A549 (cell line): ENCODE data around the gene THEM4. TPM values are rescaled to one million over a fixed set of nuclear protein-coding genes. Genes with fewer than 3 reads are reported as not detected.

ENCODE experiments used
- ATAC-seq, 2 experiments: fragments of 200-7000 bp in 1 of 2; fragments of >200 bp in 1 of 2; cut with Nextera tagmentation in 1 of 2; cut with Tn5 transposase in 1 of 2; 3 replicates each; pipeline versions ENCODE4 v1.8.0 to v1.9.1; 2018 to 2020; ENCODE audit warnings: mild to moderate bottlenecking in 1 of 2, moderate library complexity in 1 of 2
- CTCF ChIA-PET: fragments of 300-600 bp; sonication (Branson Sonifier 250); formaldehyde crosslinking; extraction: SDS; loops from one replicate; lab custom pipeline; 2021; ENCODE audit warnings: antibody characterized with exemption, inconsistent platforms; lab: Yijun Ruan, JAX
- POLR2A ChIA-PET: fragments of 350-600 bp; formaldehyde crosslinking; extraction: SDS; loops from one replicate; lab custom pipeline; 2021; ENCODE audit warnings: antibody characterized with exemption, inconsistent platforms; lab: Yijun Ruan, JAX
- DNase-seq, 2 experiments: peaks; one replicate each; pipeline versions ENCODE4 v3.0.0 to v3.0.0-alpha.2; 2011 to 2016; ENCODE audit warnings: low read depth in 1 of 2, low spot score in 1 of 2
- FAIRE-seq: peaks from 2 replicates; lab custom pipeline; 2011; peaks lifted over from hg19 to GRCh38; lab: Jason Lieb, UNC
- H3K27ac ChIP-seq, 2 experiments: fragments of >200 bp; sonication (Bioruptor Twin); formaldehyde crosslinking; 3 replicates each; pipeline ENCODE4 v1.5.1; 2016 to 2017
- H3K4me1 ChIP-seq: fragments of >200 bp; sonication (Bioruptor Twin); formaldehyde crosslinking; 3 replicates; pipeline ENCODE4 v1.6.1; 2016
- H3K4me2 ChIP-seq: fragments of >200 bp; sonication (Bioruptor Twin); formaldehyde crosslinking; 3 replicates; pipeline ENCODE4 v1.6.1; 2016
- H3K4me3 ChIP-seq: fragments of >200 bp; sonication (Bioruptor Twin); formaldehyde crosslinking; 3 replicates; pipeline ENCODE4 v1.5.1; 2016
- H3K9me3 ChIP-seq: fragments of >200 bp; sonication (Bioruptor Twin); formaldehyde crosslinking; 3 replicates; pipeline ENCODE4 v1.6.1; 2016
- BCL3 ChIP-seq: fragments of >200 bp; sonication (Bioruptor Twin); formaldehyde crosslinking; IDR thresholded peaks from 3 replicates; pipeline ENCODE4 v1.6.1; 2016
- CBX8 ChIP-seq: fragments of 200-600 bp; sonication (generic); IDR thresholded peaks from 2 replicates; pipeline ENCODE4 v1.6.1; 2016
- CEBPB ChIP-seq, 2 experiments: fragments of >200 bp in 1 of 2; sonication (Bioruptor Twin) in 1 of 2; formaldehyde crosslinking in 1 of 2; IDR thresholded peaks; 2 replicates each; pipeline ENCODE4 v1.6.1; 2012 to 2016
- CHD2 ChIP-seq: fragments of 150-350 bp; IDR thresholded peaks from 2 replicates; pipeline ENCODE4 v1.6.1; 2014; ENCODE audit warnings: low read length; ENCODE audit not compliant: partially characterized antibody
- CHD4 ChIP-seq: fragments of 200-600 bp; sonication (generic); IDR thresholded peaks from 2 replicates; pipeline ENCODE4 v1.6.1; 2016; ENCODE audit warnings: antibody characterized with exemption, mild to moderate bottlenecking, borderline replicate concordance
- ESRRA ChIP-seq: fragments of 150-350 bp; IDR thresholded peaks from 2 replicates; pipeline ENCODE4 v1.6.1; 2014; ENCODE audit warnings: mild to moderate bottlenecking, low read length, borderline replicate concordance
- FOXS1 ChIP-seq: fragments of 250-450 bp; sonication (Bioruptor Pico); IDR thresholded peaks from 2 replicates; pipeline ENCODE4 v1.5.0; 2020; ENCODE audit warnings: mild to moderate bottlenecking, moderate library complexity
- GATA3 ChIP-seq: IDR thresholded peaks from 2 replicates; pipeline ENCODE4 v1.6.1; 2012; ENCODE audit warnings: borderline replicate concordance
- HDAC2 ChIP-seq: fragments of 200-600 bp; sonication (generic); IDR thresholded peaks from 2 replicates; pipeline ENCODE4 v1.6.1; 2016
- HEYL ChIP-seq: fragments of 250-450 bp; sonication (Bioruptor Pico); IDR thresholded peaks from 2 replicates; pipeline ENCODE4 v1.8.0; 2021; ENCODE audit warnings: mild to moderate bottlenecking, moderate library complexity
- HMGXB4 ChIP-seq: fragments of 250-450 bp; sonication (Bioruptor Pico); IDR thresholded peaks from 2 replicates; pipeline ENCODE4 v1.5.0; 2021; ENCODE audit warnings: mild to moderate bottlenecking, moderate library complexity, borderline replicate concordance
- HOXA7 ChIP-seq: fragments of 250-450 bp; sonication (Bioruptor Pico); IDR thresholded peaks from 2 replicates; pipeline ENCODE4 v1.5.0; 2020; ENCODE audit warnings: mild to moderate bottlenecking, moderate library complexity
- HOXB13 ChIP-seq: fragments of 250-450 bp; sonication (Bioruptor Pico); IDR thresholded peaks from 2 replicates; pipeline ENCODE4 v1.5.0; 2020; ENCODE audit warnings: low read depth, mild to moderate bottlenecking, moderate library complexity
- JUNB ChIP-seq: fragments of >200 bp; sonication (Bioruptor Twin); formaldehyde crosslinking; IDR thresholded peaks from 2 replicates; pipeline ENCODE4 v1.6.1; 2016
- KDM1A ChIP-seq: fragments of 200-600 bp; sonication (generic); IDR thresholded peaks from 2 replicates; pipeline ENCODE4 v1.6.1; 2016; ENCODE audit warnings: low read depth, mild to moderate bottlenecking
- MAZ ChIP-seq: fragments of 150-350 bp; IDR thresholded peaks from 2 replicates; pipeline ENCODE4 v1.6.1; 2014; ENCODE audit warnings: antibody characterized with exemption, low read depth, low read length, borderline replicate concordance
- NFE2L2 ChIP-seq: fragments of 150-350 bp; conservative IDR thresholded peaks from 2 replicates; pipeline ENCODE4 v1.6.1; 2014; ENCODE audit warnings: low read length
- NPAS2 ChIP-seq: fragments of 250-450 bp; sonication (Bioruptor Pico); IDR thresholded peaks from 2 replicates; pipeline ENCODE4 v1.8.0; 2022; ENCODE audit warnings: mild to moderate bottlenecking, moderate library complexity, borderline replicate concordance
- SREBF2 ChIP-seq: fragments of 450-650 bp; IDR thresholded peaks from 2 replicates; pipeline ENCODE4 v1.6.1; 2014; ENCODE audit warnings: mild to moderate bottlenecking, moderate library complexity
- TFCP2L1 ChIP-seq: fragments of 250-450 bp; sonication (Bioruptor Pico); IDR thresholded peaks from 2 replicates; pipeline ENCODE4 v1.5.0; 2021; ENCODE audit warnings: mild to moderate bottlenecking
- TP53 ChIP-seq: fragments of 250-450 bp; sonication (Bioruptor Pico); IDR thresholded peaks from 2 replicates; pipeline ENCODE4 v1.5.0; 2021; ENCODE audit warnings: mild to moderate bottlenecking, moderate library complexity
- ZC3H11A ChIP-seq: fragments of 450-650 bp; IDR thresholded peaks from 2 replicates; pipeline ENCODE4 v1.6.1; 2014; ENCODE audit warnings: antibody characterized with exemption, mild to moderate bottlenecking
- ZSCAN20 ChIP-seq: fragments of 250-450 bp; sonication (Bioruptor Pico); IDR thresholded peaks from 2 replicates; pipeline ENCODE4 v1.8.0; 2022; ENCODE audit warnings: mild to moderate bottlenecking, moderate library complexity
- WGBS: methylation state at CpG from one replicate; pipeline ENCODE4 v1.1.6; 2017; ENCODE audit errors: missing lambda C conversion rate; 5-methylcytosine and 5-hydroxymethylcytosine counted together
- polyA plus RNA-seq, 4 experiments: library from polyadenylated mRNA; depleted of rRNA in 3 of 4; stranded (reverse); fragments of >200 nt; fragmentation: RNase III in 1 of 4; extraction: RNeasy Plus Mini Kit Qiagen cat#74134 plus additional on column Dnase treatment in 1 of 4; gene quantifications; 2 replicates in 3 of 4; 3 replicates in 1 of 4; pipeline ENCODE4 v1.2.3, GENCODE V29; 2011 to 2017
- TF ChIP-seq, protein P1 (sequence below): fragments of >200 bp; sonication (Bioruptor Twin); formaldehyde crosslinking; IDR thresholded peaks from 3 replicates; pipeline ENCODE4 v1.5.1; 2016
- TF ChIP-seq, protein P2 (sequence below): fragments of >200 bp; sonication (Bioruptor Twin); formaldehyde crosslinking; IDR thresholded peaks from 2 replicates; pipeline ENCODE4 v1.6.1; 2016

Gene THEM4
- polyA plus RNA-seq, 2 of the 4 experiments (the other 2 are of a cell fraction) = 16.6 to 32.3 TPM

GRCh38 chr1:151843398-151843797 lies 65.9 kb downstream of the THEM4 start:
- DNase-seq (no peak), ATAC-seq (no peak), FAIRE-seq (no peak)
- POLR2A ChIA-PET = no interaction called here
- no peak overlapping the region for H3K27ac ChIP-seq
- H3K4me2 ChIP-seq = no peak overlapping the region
- CTCF ChIA-PET = interaction anchor here (0.6 to 1.7 kb wide), 4 partner anchors 14 to 647 kb away, joined by 3 to 4 read pairs (median 4); no protein-coding TSS in a partner anchor
- WGBS = 75% methylated on average over 2 of the region's 2 CpGs
- peaks cover 11% of the 10 kb centered on the region; the same call in 2 of the 3 replicates for H3K4me1 ChIP-seq
- H3K9me3 ChIP-seq = no peaks in the 10 kb centered on the region
- no peak for TF ChIP-seq ZC3H11A
- TF ChIP-seq FOXS1 = no peak
- TF ChIP-seq SREBF2 = no peak
- TF ChIP-seq MAZ = no peak
- TF ChIP-seq KDM1A = no peak
- TF ChIP-seq TFCP2L1 = no peak
- no peak for TF ChIP-seq NPAS2 (CRISPR knock-in tag)
- no peak for TF ChIP-seq TP53 (CRISPR knock-in tag)
- TF ChIP-seq, protein P1, sequence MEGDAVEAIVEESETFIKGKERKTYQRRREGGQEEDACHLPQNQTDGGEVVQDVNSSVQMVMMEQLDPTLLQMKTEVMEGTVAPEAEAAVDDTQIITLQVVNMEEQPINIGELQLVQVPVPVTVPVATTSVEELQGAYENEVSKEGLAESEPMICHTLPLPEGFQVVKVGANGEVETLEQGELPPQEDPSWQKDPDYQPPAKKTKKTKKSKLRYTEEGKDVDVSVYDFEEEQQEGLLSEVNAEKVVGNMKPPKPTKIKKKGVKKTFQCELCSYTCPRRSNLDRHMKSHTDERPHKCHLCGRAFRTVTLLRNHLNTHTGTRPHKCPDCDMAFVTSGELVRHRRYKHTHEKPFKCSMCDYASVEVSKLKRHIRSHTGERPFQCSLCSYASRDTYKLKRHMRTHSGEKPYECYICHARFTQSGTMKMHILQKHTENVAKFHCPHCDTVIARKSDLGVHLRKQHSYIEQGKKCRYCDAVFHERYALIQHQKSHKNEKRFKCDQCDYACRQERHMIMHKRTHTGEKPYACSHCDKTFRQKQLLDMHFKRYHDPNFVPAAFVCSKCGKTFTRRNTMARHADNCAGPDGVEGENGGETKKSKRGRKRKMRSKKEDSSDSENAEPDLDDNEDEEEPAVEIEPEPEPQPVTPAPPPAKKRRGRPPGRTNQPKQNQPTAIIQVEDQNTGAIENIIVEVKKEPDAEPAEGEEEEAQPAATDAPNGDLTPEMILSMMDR = no peak
- no peak for TF ChIP-seq HMGXB4 (CRISPR knock-in tag)
- TF ChIP-seq CBX8 = no peak
- TF ChIP-seq JUNB = no peak
- no peak for TF ChIP-seq ZSCAN20 (CRISPR knock-in tag)
- no peak for TF ChIP-seq GATA3
- no peak for TF ChIP-seq CEBPB (IDR thresholded peaks at IDR 0.05)
- TF ChIP-seq HEYL (CRISPR knock-in tag) = no peak
- TF ChIP-seq CHD4 = no peak
- no peak for TF ChIP-seq NFE2L2
- TF ChIP-seq HOXB13 (CRISPR knock-in tag) = no peak
- TF ChIP-seq CHD2 = no peak
- H3K4me3 ChIP-seq = no peak overlapping the region

DNA sequence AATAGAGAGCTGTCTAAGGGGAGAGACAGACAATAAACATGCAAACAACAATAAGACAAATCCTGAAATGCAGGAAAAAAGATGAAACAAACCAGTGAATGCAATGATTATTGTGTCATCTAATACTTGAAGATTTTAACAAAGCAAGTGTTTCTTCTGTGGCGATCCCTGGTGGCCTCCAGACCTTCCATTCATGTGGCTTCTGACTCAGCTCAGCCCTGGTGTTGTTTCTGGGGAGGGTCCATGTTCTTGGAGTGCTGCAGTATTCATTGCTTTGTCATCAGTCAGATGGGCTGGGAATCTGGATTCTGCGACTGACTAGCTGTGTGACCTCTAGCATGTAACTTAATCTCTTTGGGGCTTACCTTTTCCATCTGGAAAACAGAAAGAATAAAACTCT lies 68.2 kb downstream of the THEM4 start:
- no peak for FAIRE-seq
- H3K4me3 ChIP-seq = no peak overlapping the region
- DNase-seq = no peak
- no peak overlapping the region for H3K27ac ChIP-seq
- no peak for ATAC-seq
- CTCF ChIA-PET = interaction anchor here (0.6 to 1.6 kb wide), 6 partner anchors 18 to 247 kb away, joined by 3 to 4 read pairs (median 3); no protein-coding TSS in a partner anchor
- POLR2A ChIA-PET = interaction anchor here (0.5 kb wide), 1 partner anchor 8 kb away, joined by 3 read pairs; no protein-coding TSS in a partner anchor
- no peak overlapping the region for H3K4me2 ChIP-seq
- no peak for TF ChIP-seq HOXA7 (CRISPR knock-in tag)
- TF ChIP-seq NFE2L2 = no peak
- TF ChIP-seq BCL3 = no peak
- TF ChIP-seq JUNB = no peak
- no peak for TF ChIP-seq HDAC2
- TF ChIP-seq, protein P2, sequence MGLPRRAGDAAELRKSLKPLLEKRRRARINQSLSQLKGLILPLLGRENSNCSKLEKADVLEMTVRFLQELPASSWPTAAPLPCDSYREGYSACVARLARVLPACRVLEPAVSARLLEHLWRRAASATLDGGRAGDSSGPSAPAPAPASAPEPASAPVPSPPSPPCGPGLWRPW = no peak
- no peak for TF ChIP-seq ESRRA
- TF ChIP-seq CHD4 = no peak
- no peak for TF ChIP-seq ZSCAN20 (CRISPR knock-in tag)
- WGBS = 32% methylated on average over 2 of the region's 2 CpGs
- H3K4me1 ChIP-seq = peaks cover 6% of the 10 kb centered on the region; the same call in 2 of the 3 replicates
- H3K9me3 ChIP-seq = no peaks in the 10 kb centered on the region
